ENCODE data around the gene TMUB1.

DNA sequence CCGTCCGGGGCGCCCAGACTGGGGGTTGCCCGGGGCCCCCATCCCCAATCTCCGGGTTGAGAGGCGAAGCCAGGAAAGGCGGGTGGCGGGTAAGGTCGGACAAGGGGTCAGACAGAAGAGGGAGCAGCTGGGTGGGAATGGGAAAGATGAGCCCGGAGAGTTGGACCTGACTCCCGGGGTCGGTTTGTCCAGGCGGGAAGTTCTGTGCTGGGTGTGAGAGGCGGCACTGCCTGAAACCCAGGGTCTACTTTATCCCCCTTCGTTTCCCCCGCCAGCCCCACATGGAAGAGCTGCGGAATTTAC is 23.2 kb downstream of the TMUB1 start:
- no peak for TF ChIP-seq CTCF (IDR thresholded peaks at IDR 0.05; ENCODE audit: borderline replicate concordance, extremely low read depth, low read length, poor library complexity, severe bottlenecking)
- no peak for TF ChIP-seq EZH2 (IDR thresholded peaks at IDR 0.05; ENCODE audit: borderline replicate concordance, low read depth, low read length, severe bottlenecking)

Data from DND-41 (cell line).